Cortex of kidney (tissue), 1 donor: ENCODE results near the gene SELENOK.
A peak's percentile ranks its signal among the peaks of the same experiment; 100 is the strongest.
"Not testable (repeated sequence)": the region's sequence is repeated elsewhere in the genome, so short reads cannot be mapped to it uniquely, and the experiment has no call there.

ENCODE experiments used
- DNase-seq: peaks from one replicate; lab custom pipeline; 2025; lab: John Stamatoyannopoulos, UW

Gene SELENOK

DNA sequence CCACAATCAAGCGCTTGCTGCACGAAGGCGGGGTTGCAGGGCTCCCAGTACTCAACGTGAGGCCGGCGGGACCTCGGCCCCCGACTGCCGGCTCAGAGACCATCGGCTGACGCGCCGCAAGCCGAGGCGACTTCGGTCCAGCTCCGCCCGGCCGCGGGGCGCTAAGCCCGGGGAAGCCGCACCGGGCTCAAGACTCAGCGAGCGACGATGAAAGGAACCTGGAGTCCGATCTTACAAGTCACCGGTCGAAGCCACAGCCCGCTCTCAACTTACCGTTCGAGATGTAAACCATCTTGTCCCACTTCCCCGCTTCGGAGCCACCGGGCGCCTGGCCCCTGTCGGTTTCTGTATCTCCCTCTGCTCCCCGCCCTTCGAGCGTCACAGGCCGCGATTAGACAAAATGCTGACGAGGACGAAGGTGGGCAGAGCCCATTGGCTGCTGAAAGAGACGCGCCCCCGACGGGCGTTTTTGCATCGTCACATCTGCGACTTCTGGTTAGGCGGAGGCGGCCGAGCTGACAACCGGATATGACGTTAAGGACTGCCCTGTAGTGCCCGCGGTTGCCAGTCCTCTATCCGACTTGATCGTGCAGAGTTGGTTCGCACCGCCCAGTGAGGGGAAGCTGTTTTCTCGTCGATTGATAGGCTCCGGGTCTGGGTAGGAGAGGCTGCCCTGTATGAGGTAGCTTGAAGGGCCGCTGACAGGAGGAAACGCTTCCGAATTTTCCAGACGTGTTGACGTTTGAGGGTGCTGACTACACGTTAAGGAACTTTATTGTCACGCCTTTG lies at the start of gene SELENOK:
Gene SELENOK, minus strand, starts transcription at position 363 of the 789 bp plus-strand sequence.
- peak; percentile 37 for DNase-seq

- no peak for DNase-seq
These were observed 49.5 kb upstream of the SELENOK start for GRCh38 chr3:53941184-53941583.

DNA sequence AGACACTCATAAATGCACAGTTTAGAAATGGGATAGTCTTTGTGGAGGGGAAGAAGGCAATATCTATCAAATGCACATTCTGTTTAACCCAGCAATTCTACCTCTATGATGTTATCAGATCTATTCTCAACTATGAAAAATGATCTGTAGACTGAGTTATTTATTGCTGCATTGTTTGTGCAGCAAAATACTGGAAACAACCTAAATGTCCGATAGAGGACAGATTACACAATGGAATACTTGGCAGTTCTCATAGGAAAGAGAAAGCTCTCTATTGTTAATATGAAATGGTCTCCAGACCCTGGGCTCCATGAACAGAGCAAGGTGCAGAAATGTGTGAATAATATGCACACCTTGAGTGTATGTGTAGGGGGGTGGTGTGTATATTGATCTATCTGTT lies 49.0 kb upstream of the SELENOK start:
- DNase-seq = no peak

- no peak for DNase-seq
These were observed 48.2 kb upstream of the SELENOK start for GRCh38 chr3:53939813-53940212.

DNA sequence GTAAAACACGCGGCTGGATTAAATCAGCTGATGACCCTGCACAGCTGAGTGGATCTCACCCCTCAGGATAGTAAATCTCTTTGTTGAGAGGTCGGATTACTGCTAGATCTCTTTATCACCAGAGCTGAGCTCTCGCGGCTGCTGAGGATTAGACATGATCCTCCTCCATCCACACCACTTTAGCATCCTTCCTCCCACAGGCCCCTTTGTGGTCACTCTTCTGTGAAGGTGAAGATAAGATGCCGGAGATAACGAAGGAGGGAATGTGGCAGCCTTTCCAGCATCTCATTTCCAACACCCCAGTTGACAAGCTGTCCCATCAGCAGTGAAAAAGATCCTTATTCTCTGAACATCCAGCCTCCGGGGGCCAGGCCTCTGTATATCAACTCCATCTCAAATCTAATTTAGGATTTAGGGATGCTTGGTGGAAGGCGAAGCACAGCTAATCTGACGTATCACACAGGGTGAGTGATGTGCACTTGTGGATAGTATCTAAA lies 47.5 kb upstream of the SELENOK start:
- DNase-seq = no peak

- no peak for DNase-seq
These were observed 47.0 kb upstream of the SELENOK start for GRCh38 chr3:53938645-53939044.

DNA sequence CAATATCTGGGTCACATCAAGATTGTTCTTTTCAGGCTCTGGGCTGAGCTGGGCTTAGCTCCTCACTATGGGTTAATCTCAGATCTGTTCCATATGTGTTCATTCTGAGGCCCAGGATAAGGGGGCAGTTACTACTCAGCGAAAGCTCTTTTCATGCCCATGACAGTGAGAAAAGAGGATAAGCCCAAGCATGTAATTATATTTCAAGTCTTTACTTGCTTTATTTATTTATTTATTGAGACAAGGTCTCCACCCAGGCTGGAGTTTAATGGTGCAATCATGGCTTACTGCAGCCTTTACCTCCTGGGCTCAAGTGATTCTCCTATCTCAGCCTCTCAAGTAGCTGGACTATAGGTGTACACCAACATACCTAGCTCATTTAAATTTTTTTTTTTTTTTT lies 44.7 kb upstream of the SELENOK start:
- DNase-seq = no peak

DNA sequence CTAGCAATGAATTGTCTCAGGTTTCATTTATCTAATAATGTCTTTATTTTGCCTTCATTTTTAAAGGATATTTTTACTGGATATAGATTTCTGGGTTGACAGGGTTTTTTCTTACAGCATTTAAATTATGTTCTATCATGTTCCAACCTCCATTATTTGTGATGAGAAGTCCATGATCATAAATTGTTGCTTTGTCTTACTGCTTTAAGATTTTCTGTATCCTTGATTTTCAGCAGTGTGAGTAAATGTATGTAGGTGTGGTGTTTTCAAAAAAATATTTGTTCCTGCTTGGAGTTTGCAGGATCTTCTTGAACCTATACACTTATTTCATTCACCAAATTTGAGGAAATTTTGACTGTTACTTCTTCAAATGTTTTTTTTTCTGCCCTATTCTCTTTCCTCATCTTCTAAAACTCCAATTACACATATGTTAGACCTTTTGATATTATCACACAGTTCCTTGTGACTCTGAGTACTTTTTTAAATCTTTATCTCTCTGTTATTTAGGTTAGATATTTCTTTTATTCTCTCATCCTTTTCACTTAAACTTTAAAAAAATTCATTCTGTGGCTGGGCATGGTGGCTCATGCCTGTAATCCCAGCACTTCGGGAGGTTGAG lies 43.7 kb upstream of the SELENOK start:
- DNase-seq = no peak

DNA sequence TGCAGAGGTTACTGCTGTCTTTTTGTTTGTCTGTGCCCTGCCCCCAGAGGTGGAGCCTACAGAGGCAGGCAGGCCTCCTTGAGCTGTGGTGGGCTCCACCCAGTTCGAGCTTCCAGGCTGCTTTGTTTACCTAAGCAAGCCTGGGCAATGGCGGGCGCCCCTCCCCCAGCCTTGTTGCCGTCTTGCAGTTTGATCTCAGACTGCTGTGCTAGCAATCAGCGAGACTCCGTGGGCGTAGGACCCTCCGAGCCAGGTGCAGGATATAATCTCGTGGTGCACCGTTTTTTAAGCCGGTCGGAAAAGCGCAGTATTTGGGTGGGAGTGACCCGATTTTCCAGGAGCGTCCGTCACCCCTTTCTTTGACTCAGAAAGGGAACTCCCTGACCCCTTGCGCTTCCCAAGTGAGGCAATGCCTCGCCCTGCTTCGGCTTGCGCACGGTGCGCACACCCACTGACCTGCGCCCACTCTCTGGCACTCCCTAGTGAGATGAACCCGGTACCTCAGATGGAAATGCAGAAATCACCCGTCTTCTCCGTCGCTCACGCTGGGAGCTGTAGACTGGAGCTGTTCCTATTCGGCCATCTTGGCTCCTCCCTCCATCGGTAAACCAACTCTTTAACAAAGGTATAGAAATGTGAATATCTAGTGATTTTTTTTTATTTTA lies 35.7 kb upstream of the SELENOK start:
- not testable (repeated sequence) for DNase-seq

- no peak for DNase-seq
These were observed 29.6 kb upstream of the SELENOK start for GRCh38 chr3:53921296-53921695.

- DNase-seq = no peak
These were observed 28.1 kb upstream of the SELENOK start for GRCh38 chr3:53919741-53920140.

GRCh38 chr3:53913401-53913800 lies 21.7 kb upstream of the SELENOK start:
- DNase-seq = no peak

DNA sequence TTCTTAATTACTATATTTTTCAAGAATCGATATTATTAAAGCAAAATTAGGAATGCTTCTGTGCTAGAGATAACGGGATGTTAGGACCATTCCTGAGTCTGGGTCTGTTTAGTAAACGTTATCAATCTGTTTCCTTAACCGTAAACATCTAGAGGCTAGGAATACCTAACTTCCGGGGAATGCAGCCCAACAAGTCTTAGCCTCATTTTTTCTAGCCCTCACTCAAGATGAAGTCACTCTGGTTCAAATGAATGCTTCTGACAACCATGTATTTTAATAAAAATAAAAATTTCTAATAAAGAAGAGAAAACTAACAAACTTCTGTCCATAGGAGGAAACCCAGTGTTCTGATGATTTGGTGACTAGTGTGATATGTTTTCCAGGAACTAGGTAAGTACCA lies 11.1 kb upstream of the SELENOK start:
- no peak for DNase-seq

DNA sequence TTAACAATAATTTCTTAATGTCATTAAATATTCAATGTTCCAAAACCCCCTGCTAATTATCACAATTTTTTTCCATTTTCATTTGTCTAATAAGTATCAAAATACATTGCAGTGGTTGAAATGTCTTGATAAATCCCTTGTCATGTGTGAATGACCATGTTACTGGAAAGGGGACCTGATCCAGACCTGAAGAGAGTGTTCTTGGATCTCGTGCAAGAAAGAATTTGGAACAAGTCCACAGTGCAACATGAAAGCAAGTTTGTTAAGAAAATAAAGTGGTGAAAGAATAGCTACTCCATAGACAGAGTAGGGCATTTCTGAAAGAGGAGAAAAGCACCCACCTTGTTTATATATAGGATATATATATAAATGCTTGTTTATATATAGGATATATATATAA lies 10.4 kb upstream of the SELENOK start:
- no peak for DNase-seq

DNA sequence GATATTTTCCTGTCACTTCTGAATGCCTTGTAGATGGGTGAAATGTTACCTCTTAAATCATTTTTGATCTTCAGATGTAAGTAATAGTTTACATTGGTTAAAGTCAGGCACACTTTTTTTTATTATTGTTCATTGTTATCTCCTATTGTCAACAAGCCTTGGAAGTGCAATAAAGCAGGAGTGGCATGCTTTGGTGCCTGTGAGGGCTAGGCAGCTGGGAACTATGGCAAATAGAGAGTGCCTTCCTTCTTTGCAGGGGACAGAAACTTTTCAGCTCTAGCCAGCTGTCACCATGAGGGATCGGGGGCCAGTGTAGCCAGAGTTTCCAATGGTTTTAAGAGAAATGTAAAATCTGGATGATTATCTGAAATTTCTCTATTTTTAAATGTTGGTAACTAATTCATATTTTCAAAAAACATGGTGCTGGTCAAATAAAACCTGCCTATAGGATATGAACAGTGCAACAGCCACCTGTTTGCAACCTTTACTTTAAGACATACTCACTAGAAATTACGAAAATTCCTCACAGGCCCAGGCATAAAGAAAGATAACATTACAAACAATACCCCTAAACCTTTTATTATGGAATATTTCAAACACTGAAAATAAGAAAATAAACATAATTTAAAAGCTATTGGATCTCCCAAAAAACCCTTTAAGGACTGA lies 9.1 kb upstream of the SELENOK start:
- no peak for DNase-seq

GRCh38 chr3:53899750-53900149 lies 8.1 kb upstream of the SELENOK start:
- DNase-seq = no peak

- no peak for DNase-seq
These were observed 603 bp upstream of the SELENOK start for GRCh38 chr3:53892286-53892637.

GRCh38 chr3:53890726-53891475 lies 758 bp downstream of the SELENOK start:
- DNase-seq = no peak

DNA sequence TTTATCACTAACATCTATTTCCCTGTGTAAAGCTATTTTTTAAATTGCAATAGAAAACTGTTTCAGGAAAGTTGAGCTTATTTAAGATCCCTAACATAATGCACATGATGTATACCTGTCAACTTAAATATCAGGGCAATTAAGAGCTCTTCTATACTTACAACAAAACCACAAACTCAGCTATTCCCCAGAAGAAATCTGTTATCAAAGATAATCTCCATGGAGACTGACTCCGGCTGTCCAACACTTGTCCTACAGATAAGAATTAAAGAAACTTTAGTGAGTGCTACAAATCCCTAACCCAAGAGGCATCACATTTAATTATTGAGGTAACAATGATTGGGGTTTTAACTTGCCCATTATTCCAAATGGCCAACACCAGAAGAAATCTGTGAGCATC lies 3.4 kb downstream of the SELENOK start:
- DNase-seq = no peak

GRCh38 chr3:53887446-53887845 lies 4.2 kb downstream of the SELENOK start:
- DNase-seq = no peak

DNA sequence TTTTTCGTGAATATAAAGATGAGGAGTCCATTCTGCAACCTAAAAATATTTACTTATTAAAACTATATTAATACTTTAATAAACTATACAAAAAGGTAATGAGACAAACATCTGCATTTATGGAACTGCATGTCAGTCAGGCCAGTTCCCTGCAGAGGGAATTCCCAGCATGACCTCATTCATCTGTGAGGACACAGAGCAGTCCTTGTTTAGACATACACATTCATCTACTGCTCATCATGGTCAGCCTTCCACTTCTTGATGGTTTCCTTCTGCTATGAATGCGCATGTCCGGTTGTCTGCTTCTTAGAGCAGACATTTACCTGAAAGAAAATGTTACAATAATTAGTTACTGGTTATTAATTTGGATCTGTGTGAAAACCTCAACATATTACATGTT lies 6.4 kb downstream of the SELENOK start:
- no peak for DNase-seq

GRCh38 chr3:53884623-53885022 lies 7.0 kb downstream of the SELENOK start:
- DNase-seq = no peak
